SK-N-SH (cell line): Measurements from ENCODE around the gene SIPA1L2. TPM values are rescaled to one million over a fixed set of nuclear protein-coding genes. Genes with fewer than 3 reads are reported as not detected.
"Not testable (repeated sequence)": the region's sequence is repeated elsewhere in the genome, so short reads cannot be mapped to it uniquely, and the experiment has no call there.

Experiments used
- CTCF ChIA-PET: fragments of 300-600, 350-600 bp; formaldehyde crosslinking; extraction: SDS; loops from one replicate; lab custom pipeline; 2021; lab: Yijun Ruan, JAX
- POLR2A ChIA-PET: fragments of 350-600 bp; sonication (Branson Sonifier 250); formaldehyde crosslinking; extraction: SDS; loops from one replicate; lab custom pipeline; 2020; ENCODE audit warnings: antibody characterized with exemption, inconsistent platforms; lab: Yijun Ruan, JAX
- DNase-seq: peaks from one replicate; pipeline ENCODE4 v3.0.0; 2012
- H2AFZ ChIP-seq: fragments of 200-600 bp; sonication (generic); 2 replicates; pipeline ENCODE4 v1.8.1; 2016; ENCODE audit warnings: antibody characterized with exemption, mild to moderate bottlenecking, low read depth
- H3F3A ChIP-seq: fragments of 200-600 bp; sonication (generic); replicated peaks from 2 replicates; pipeline ENCODE3; 2016; ENCODE audit warnings: antibody characterized with exemption, mild to moderate bottlenecking; ENCODE audit not compliant: insufficient read depth
- H3K27ac ChIP-seq, 2 experiments: fragments of 200-500 bp in 1 of 2; fragments of 200-600 bp in 1 of 2; sonication (Bioruptor generic) in 1 of 2; sonication (generic), shearing (Covaris generic) in 1 of 2; 2 replicates each; pipeline versions ENCODE4 v1.5.1 to v1.6.1; 2014 to 2016; ENCODE audit warnings: low read depth in 2 of 2, inconsistent platforms in 1 of 2, low read length in 1 of 2, mild to moderate bottlenecking in 1 of 2, mixed read lengths in 1 of 2
- H3K27me3 ChIP-seq: fragments of 200-600 bp; sonication (generic), shearing (Covaris generic); 2 replicates; pipeline ENCODE4 v1.6.1; 2016; ENCODE audit warnings: mixed run types; ENCODE audit not compliant: insufficient read depth
- H3K36me3 ChIP-seq, 2 experiments: fragments of 200-500 bp in 1 of 2; fragments of 200-600 bp in 1 of 2; sonication (Bioruptor generic) in 1 of 2; sonication (generic) in 1 of 2; replicated peaks in 1 of 2; 2 replicates each; pipeline versions ENCODE3 to v1.5.1; 2014 to 2016; ENCODE audit warnings: low read length in 1 of 2, mild to moderate bottlenecking in 1 of 2; ENCODE audit not compliant: insufficient read depth in 2 of 2, control insufficient read depth in 1 of 2
- H3K4me1 ChIP-seq, 2 experiments: fragments of 200-500 bp in 1 of 2; fragments of 200-600 bp in 1 of 2; sonication (Bioruptor generic) in 1 of 2; sonication (generic), shearing (Covaris generic) in 1 of 2; 2 replicates each; pipeline versions ENCODE4 v1.5.1 to v1.6.1; 2014 to 2016; ENCODE audit warnings: low read depth in 1 of 2, low read length in 1 of 2, mixed run types in 1 of 2; ENCODE audit not compliant: insufficient read depth in 2 of 2, control insufficient read depth in 1 of 2
- H3K4me2 ChIP-seq: fragments of 200-600 bp; sonication (generic), shearing (Covaris generic); 2 replicates; pipeline ENCODE4 v1.6.1; 2017; ENCODE audit warnings: mixed run types
- H3K4me3 ChIP-seq, 2 experiments: fragments of 200-500 bp in 1 of 2; fragments of 200-600 bp in 1 of 2; sonication (Bioruptor generic) in 1 of 2; sonication (generic), shearing (Covaris generic) in 1 of 2; 2 replicates each; pipeline versions ENCODE4 v1.5.1 to v1.8.1; 2014 to 2016; ENCODE audit warnings: low read depth in 2 of 2, inconsistent platforms in 1 of 2, low read length in 1 of 2, mild to moderate bottlenecking in 1 of 2, mixed read lengths in 1 of 2, moderate library complexity in 1 of 2
- H3K79me2 ChIP-seq: fragments of 200-600 bp; sonication (generic); 2 replicates; pipeline ENCODE4 v1.8.1; 2017; ENCODE audit warnings: mild to moderate bottlenecking; ENCODE audit not compliant: insufficient read depth
- H3K9ac ChIP-seq: fragments of 200-600 bp; sonication (generic); 2 replicates; pipeline ENCODE4 v1.6.1; 2017; ENCODE audit warnings: mixed run types
- H3K9me2 ChIP-seq: fragments of 200-600 bp; sonication (generic); 2 replicates; pipeline ENCODE4 v1.6.1; 2017; ENCODE audit warnings: mixed run types
- H3K9me3 ChIP-seq: fragments of 200-600 bp; sonication (generic); 2 replicates; pipeline ENCODE4 v1.6.1; 2017; ENCODE audit warnings: mixed run types, mild to moderate bottlenecking, moderate library complexity
- H4K20me1 ChIP-seq: fragments of 200-600 bp; sonication (generic); 2 replicates; pipeline ENCODE4 v1.6.1; 2017; ENCODE audit warnings: mild to moderate bottlenecking, mixed run types; ENCODE audit not compliant: insufficient read depth
- ELF1 ChIP-seq: IDR thresholded peaks from 2 replicates; pipeline ENCODE4 v1.4.0; 2012
- FOSL2 ChIP-seq: IDR thresholded peaks from 2 replicates; pipeline ENCODE4 v1.4.0; 2012; ENCODE audit warnings: low read depth, mild to moderate bottlenecking, moderate library complexity, borderline replicate concordance
- GABPA ChIP-seq: IDR thresholded peaks from 2 replicates; pipeline ENCODE4 v1.4.0; 2012; ENCODE audit warnings: low read depth, mild to moderate bottlenecking
- GATA2 ChIP-seq: sonication (generic); formaldehyde crosslinking; IDR thresholded peaks from 2 replicates; pipeline ENCODE4 v1.5.0; 2020; ENCODE audit warnings: mild to moderate bottlenecking, missing genetic modification reagents
- MEF2A ChIP-seq: IDR thresholded peaks from 2 replicates; pipeline ENCODE4 v1.4.0; 2012; ENCODE audit warnings: low read depth, borderline replicate concordance
- MXI1 ChIP-seq: IDR thresholded peaks from 2 replicates; pipeline ENCODE4 v1.6.1; 2012; ENCODE audit warnings: mild to moderate bottlenecking, low read depth, low read length, improper control_type of control experiment
- NRF1 ChIP-seq: IDR thresholded peaks from 2 replicates; pipeline ENCODE4 v1.6.1; 2012; ENCODE audit warnings: low read depth, mild to moderate bottlenecking, low read length
- RFX5 ChIP-seq: IDR thresholded peaks from 2 replicates; pipeline ENCODE4 v1.6.1; 2012; ENCODE audit warnings: mild to moderate bottlenecking, improper control_type of control experiment, low read length
- SMC3 ChIP-seq: IDR thresholded peaks from 2 replicates; pipeline ENCODE4 v1.6.1; 2012; ENCODE audit warnings: low read depth, low read length, improper control_type of control experiment
- TCF12 ChIP-seq: IDR thresholded peaks from 2 replicates; pipeline ENCODE4 v1.4.0; 2012
- YY1 ChIP-seq: IDR thresholded peaks from 2 replicates; pipeline ENCODE4 v1.4.0; 2012; ENCODE audit warnings: low read depth, mild to moderate bottlenecking
- WGBS: methylation state at CpG from one replicate; pipeline ENCODE4 v1.1.6; 2017; ENCODE audit warnings: low lambda C conversion rate; 5-methylcytosine and 5-hydroxymethylcytosine counted together
- polyA plus RNA-seq, 3 experiments: library from polyadenylated mRNA; depleted of rRNA; stranded (reverse); fragments of >200 nt; gene quantifications; 2 replicates each; pipeline ENCODE4 v1.2.3, GENCODE V29; 2012
- TF ChIP-seq, protein P1 (sequence below): IDR thresholded peaks from 2 replicates; pipeline ENCODE4 v1.4.0; 2012; ENCODE audit warnings: low read depth, borderline replicate concordance
- TF ChIP-seq, protein P2 (sequence below): IDR thresholded peaks from 2 replicates; pipeline ENCODE4 v1.4.0; 2012; ENCODE audit warnings: low read depth, borderline replicate concordance

SIPA1L2 gene
- polyA plus RNA-seq, 1 of the 3 experiments (the other 2 are of a cell fraction), result 0.48 TPM

DNA sequence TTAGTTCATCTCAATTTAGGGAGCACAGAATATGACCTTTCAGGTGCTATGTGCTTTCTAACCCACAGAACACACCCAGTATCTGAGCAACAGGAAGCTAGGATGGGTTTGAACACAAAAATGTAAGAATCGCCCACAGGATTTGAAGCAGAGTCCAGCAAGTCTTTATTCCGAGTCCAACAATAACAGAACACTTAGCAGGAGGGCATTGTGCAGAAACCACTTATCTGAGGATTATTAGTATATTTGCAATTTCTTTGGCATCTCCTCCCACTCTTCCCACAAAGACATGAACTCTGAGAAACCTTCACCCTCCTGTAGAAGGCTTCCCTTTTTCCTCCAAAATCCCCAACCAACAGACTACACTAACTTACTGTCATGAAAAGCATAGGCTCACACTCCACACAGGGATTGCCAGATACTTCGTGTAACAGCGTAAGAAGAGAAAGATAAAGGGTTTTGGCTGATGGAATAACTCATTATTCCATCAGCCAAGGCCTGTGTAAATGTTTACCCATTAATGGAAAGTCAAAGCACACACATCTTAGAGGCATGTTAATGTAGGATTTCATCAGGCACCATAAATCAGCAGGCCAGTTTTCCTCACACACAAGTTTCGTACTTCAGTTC is 16.1 kb downstream of the SIPA1L2 start:
- Histone ChIP-seq H3K4me1 (peaks cover 0 to 10% of the 10 kb centered on the region in 2 experiments; a peak in 3 of 4 replicates), H3K9ac (no peak overlapping the region), H3K27me3 (no peaks in the 10 kb centered on the region), H2AFZ (no peak overlapping the region), H3F3A (no peaks in the 10 kb centered on the region), H3K79me2 (no peaks in the 10 kb centered on the region), H3K9me3 (no peaks in the 10 kb centered on the region), H4K20me1 (no peaks in the 10 kb centered on the region), H3K27ac (no peak overlapping the region), H3K36me3 (no peaks in the 10 kb centered on the region), H3K4me3 (no peak overlapping the region)
- ChIA-PET POLR2A (interaction anchor here (1.2 kb wide), 1 partner anchor 11 kb away, joined by 3 read pairs; no protein-coding TSS in a partner anchor), CTCF (interaction anchor here (1.1 kb wide), 1 partner anchor 748 kb away, joined by 3 read pairs; no protein-coding TSS in a partner anchor)
- no peak for DNase-seq
- WGBS, result 33% methylated on average over 5 of the region's 5 CpGs
- TF ChIP-seq GABPA (no peak), YY1 (no peak), FOSL2 (no peak), SMC3 (no peak), TCF12 (no peak), ELF1 (no peak), NRF1 (no peak), RFX5 (no peak), MXI1 (no peak), MEF2A (no peak), GATA2 (no peak)
- TF ChIP-seq, protein P1, sequence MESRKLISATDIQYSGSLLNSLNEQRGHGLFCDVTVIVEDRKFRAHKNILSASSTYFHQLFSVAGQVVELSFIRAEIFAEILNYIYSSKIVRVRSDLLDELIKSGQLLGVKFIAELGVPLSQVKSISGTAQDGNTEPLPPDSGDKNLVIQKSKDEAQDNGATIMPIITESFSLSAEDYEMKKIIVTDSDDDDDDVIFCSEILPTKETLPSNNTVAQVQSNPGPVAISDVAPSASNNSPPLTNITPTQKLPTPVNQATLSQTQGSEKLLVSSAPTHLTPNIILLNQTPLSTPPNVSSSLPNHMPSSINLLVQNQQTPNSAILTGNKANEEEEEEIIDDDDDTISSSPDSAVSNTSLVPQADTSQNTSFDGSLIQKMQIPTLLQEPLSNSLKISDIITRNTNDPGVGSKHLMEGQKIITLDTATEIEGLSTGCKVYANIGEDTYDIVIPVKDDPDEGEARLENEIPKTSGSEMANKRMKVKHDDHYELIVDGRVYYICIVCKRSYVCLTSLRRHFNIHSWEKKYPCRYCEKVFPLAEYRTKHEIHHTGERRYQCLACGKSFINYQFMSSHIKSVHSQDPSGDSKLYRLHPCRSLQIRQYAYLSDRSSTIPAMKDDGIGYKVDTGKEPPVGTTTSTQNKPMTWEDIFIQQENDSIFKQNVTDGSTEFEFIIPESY, result no peak
- TF ChIP-seq, protein P2, sequence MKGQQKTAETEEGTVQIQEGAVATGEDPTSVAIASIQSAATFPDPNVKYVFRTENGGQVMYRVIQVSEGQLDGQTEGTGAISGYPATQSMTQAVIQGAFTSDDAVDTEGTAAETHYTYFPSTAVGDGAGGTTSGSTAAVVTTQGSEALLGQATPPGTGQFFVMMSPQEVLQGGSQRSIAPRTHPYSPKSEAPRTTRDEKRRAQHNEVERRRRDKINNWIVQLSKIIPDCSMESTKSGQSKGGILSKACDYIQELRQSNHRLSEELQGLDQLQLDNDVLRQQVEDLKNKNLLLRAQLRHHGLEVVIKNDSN, result no peak
- TF ChIP-seq, all 33 proteins: peak for 0
- Histone ChIP-seq H3K4me2 (no peak overlapping the region), H3K9me2 (no peaks in the 10 kb centered on the region)

DNA sequence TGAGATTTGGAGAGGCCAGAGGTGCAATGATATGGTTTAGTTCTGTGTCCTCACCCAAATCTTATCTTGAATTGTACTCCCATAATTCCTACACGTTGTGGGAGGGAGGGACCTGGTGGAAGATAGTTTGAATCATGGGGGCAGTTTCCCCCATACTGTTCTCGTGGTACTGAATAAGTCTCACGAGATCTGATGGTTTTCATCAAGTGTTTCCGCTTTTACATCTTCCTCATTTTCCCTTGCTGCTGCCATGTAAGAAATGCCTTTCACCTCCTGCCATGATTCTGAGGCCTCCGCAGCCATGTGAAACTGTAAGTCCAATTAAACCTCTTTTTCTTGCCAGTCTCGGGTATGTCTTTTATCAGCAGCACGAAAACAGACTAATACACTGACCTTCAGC is 17.1 kb downstream of the SIPA1L2 start:
- H2AFZ ChIP-seq, H3K9me3 ChIP-seq, DNase-seq, H3F3A ChIP-seq, CTCF ChIA-PET, H4K20me1 ChIP-seq, POLR2A ChIA-PET, H3K4me2 ChIP-seq, H3K36me3 ChIP-seq, H3K4me3 ChIP-seq, H3K9me2 ChIP-seq, H3K79me2 ChIP-seq, H3K27me3 ChIP-seq, H3K4me1 ChIP-seq, H3K9ac ChIP-seq, H3K27ac ChIP-seq: not testable (repeated sequence)
- WGBS, result 72% methylated on average over 7 of the region's 7 CpGs
